ENCODE data around the gene CAMK2N2. TPM values are rescaled to one million over a fixed set of nuclear protein-coding genes. Genes with fewer than 3 reads are reported as not detected.

The CAMK2N2 gene
- polyA plus RNA-seq, 2 donors, result 0.06 to 0.12 TPM

DNA sequence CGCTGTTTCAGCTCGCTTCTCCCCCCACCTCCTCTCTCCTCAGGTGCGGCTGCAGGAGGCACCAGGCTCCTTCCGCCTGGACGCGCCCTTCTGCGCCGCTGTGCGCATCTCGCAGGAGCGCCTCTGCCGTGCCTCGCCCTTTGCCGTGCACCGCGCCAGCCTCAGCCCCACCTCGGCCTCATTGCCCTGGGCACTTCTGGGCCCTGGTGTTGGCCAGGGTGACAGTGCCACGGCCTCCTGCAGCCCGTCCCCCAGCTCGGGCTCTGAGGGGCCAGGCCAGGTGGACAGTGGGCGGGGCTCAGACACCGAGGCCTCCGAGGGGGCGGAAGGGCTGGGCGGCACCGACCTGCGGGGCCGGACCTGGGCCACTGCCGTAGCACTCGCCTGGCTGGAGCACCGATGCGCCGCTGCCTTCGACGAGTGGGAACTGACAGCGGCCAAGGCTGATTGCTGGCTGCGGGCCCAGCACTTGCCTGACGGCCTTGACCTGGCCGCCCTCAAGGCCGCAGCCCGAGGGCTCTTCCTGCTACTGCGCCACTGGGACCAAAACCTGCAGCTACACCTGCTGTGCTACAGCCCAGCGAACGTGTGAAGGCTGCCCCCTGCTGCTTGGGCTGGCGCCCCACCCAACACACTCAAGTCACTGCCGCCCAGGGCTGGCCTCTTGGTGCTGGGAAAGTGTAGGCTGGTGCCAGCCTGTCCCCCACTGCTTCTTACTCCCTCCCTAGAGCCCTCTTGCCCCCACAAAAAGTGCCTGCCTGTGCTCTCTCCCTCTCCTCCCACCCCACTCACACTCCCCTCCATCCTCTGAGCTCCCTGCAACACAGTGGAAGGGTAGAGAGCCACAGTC is 19.7 kb downstream of the CAMK2N2 start:
- peaks cover 9 to 29% of the 10 kb centered on the region in 2 donors for H3K36me3 ChIP-seq (ENCODE audit: control insufficient read depth in 2 of 2, insufficient read depth in 2 of 2, low read length in 1 of 2)

DNA sequence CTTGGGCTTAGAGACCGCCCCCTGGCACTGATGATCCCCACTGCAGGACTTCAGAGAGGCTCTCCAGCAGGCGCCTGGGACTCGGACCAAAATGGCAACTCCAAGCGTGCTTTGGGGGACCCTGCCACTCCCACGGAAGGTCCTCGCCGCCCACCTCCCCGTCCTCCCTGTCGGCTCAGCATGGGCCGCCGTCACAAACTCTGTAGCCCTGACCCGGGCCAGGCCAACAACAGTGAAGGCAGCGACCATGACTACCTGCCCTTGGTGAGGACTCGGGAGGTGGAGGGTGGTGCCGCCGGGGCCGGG is 20.3 kb downstream of the CAMK2N2 start:
- H3K9me3 ChIP-seq (ENCODE audit: control insufficient read depth in 2 of 2, insufficient read depth in 1 of 2, low read depth in 1 of 2, low read length in 1 of 2), result no peaks in the 10 kb centered on the region
- no peak overlapping the region for H3K4me3 ChIP-seq (ENCODE audit: low read depth in 1 of 2, low read length in 2 of 2)
- H3K27me3 ChIP-seq (ENCODE audit: control insufficient read depth in 1 of 2, insufficient read depth in 2 of 2, low read length in 2 of 2), result no peaks in the 10 kb centered on the region
- peaks cover 4 to 10% of the 10 kb centered on the region in 2 donors for H3K4me1 ChIP-seq (ENCODE audit: control insufficient read depth in 2 of 2, insufficient read depth in 2 of 2, low read length in 1 of 2)
- 28 to 32% methylated on average over 17 of the region's 17 CpGs for WGBS, 2 donors
- H3K27ac ChIP-seq (ENCODE audit: low read depth in 2 of 2, low read length in 1 of 2), result no peak overlapping the region
- peaks cover 9 to 29% of the 10 kb centered on the region in 2 donors for H3K36me3 ChIP-seq (ENCODE audit: control insufficient read depth in 2 of 2, insufficient read depth in 2 of 2, low read length in 1 of 2)

More for the DNA sequence above, 19.7 kb downstream of the CAMK2N2 start:
- peak overlapping the region in 1 of 2 donors; percentile 21 for H3K4me3 ChIP-seq (ENCODE audit: low read depth in 1 of 2, low read length in 2 of 2)
- H3K27me3 ChIP-seq (ENCODE audit: control insufficient read depth in 1 of 2, insufficient read depth in 2 of 2, low read length in 2 of 2), result no peaks in the 10 kb centered on the region
- peaks cover 4 to 10% of the 10 kb centered on the region in 2 donors for H3K4me1 ChIP-seq (ENCODE audit: control insufficient read depth in 2 of 2, insufficient read depth in 2 of 2, low read length in 1 of 2)
- H3K9me3 ChIP-seq (ENCODE audit: control insufficient read depth in 2 of 2, insufficient read depth in 1 of 2, low read depth in 1 of 2, low read length in 1 of 2), result no peaks in the 10 kb centered on the region
- H3K27ac ChIP-seq (ENCODE audit: low read depth in 2 of 2, low read length in 1 of 2), result peak overlapping the region; percentile 12 to 21
- WGBS, 2 donors, result 20 to 27% methylated on average over 45 to 46 of the region's 46 CpGs

DNA sequence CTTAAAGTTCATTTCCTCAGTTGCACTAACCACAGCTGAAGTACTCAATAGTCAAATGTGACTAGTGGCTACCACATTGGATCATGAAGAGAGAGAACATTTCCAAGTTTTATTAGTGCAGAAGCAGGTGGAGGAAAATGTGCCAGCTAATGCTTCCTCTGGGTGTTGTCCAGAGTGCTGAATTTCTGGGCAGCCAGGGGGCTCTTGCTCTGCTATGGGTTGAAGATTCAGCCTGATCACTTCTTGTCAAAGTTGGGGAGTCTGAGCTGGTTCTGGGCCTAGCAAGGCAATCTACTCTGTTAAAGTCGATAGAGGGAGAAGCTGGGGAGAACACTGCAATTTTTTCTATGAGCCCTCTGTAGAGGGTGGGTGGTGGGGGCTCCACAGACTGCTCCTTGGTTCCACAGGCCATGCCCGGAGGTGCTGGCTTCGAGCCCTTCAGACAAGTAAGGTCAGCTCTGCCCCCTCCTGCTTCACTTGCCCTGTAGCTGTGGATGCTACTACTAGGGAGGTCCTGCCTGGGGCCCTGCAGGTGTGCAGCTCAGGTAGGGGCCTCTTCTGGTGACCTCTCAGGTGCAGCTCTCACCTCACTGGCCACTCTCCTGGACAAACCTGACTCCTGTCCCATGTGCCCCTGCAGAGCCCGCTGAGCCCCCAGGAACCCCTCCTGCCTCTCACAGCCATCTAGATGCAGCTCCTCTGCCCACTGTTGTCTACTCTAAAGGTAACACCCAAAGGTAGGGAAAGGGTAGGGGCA is 20.8 kb downstream of the CAMK2N2 start:
- no peaks in the 10 kb centered on the region for H3K9me3 ChIP-seq (ENCODE audit: control insufficient read depth in 2 of 2, insufficient read depth in 1 of 2, low read depth in 1 of 2, low read length in 1 of 2)
- H3K4me3 ChIP-seq (ENCODE audit: low read depth in 1 of 2, low read length in 2 of 2), result no peak overlapping the region
- H3K27me3 ChIP-seq (ENCODE audit: control insufficient read depth in 1 of 2, insufficient read depth in 2 of 2, low read length in 2 of 2), result no peaks in the 10 kb centered on the region
- H3K27ac ChIP-seq (ENCODE audit: low read depth in 2 of 2, low read length in 1 of 2), result no peak overlapping the region
- 69 to 76% methylated on average over 4 of the region's 4 CpGs for WGBS, 2 donors
- H3K4me1 ChIP-seq (ENCODE audit: control insufficient read depth in 2 of 2, insufficient read depth in 2 of 2, low read length in 1 of 2), result peaks cover 4 to 10% of the 10 kb centered on the region in 2 donors
- H3K36me3 ChIP-seq (ENCODE audit: control insufficient read depth in 2 of 2, insufficient read depth in 2 of 2, low read length in 1 of 2), result peaks cover 9 to 28% of the 10 kb centered on the region in 2 donors

- no peaks in the 10 kb centered on the region for H3K9me3 ChIP-seq (ENCODE audit: control insufficient read depth in 2 of 2, insufficient read depth in 1 of 2, low read depth in 1 of 2, low read length in 1 of 2)
- H3K27me3 ChIP-seq (ENCODE audit: control insufficient read depth in 1 of 2, insufficient read depth in 2 of 2, low read length in 2 of 2), result no peaks in the 10 kb centered on the region
- peaks cover 4 to 10% of the 10 kb centered on the region in 2 donors for H3K4me1 ChIP-seq (ENCODE audit: control insufficient read depth in 2 of 2, insufficient read depth in 2 of 2, low read length in 1 of 2)
- no peak overlapping the region for H3K27ac ChIP-seq (ENCODE audit: low read depth in 2 of 2, low read length in 1 of 2)
- no peak overlapping the region for H3K4me3 ChIP-seq (ENCODE audit: low read depth in 1 of 2, low read length in 2 of 2)
- WGBS, 2 donors, result 82% methylated on average over 7 of the region's 7 CpGs
- peaks cover 5 to 19% of the 10 kb centered on the region in 2 donors for H3K36me3 ChIP-seq (ENCODE audit: control insufficient read depth in 2 of 2, insufficient read depth in 2 of 2, low read length in 1 of 2)
These were observed 21.6 kb downstream of the CAMK2N2 start for GRCh38 chr3:184239708-184240107.

DNA sequence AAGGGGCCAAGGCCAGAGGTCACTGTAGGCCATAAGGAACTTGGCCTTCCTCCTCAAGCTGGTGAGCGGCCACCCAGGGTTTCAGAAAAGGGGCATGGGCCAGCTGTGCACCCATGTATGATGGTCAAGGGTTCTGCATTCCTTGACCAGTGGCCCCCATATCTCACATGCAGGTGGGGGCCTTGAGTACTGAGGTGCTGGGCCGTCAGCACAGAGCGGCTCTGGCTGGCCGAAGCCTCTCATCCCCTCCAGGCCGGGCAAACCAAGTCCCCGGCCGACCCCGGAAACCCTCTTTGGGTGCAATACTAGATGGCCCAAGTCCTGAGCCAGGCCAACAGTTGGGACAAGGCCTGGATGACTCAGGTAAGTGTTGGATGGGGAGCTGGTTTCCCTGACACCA is 22.1 kb downstream of the CAMK2N2 start:
- no peak overlapping the region for H3K27ac ChIP-seq (ENCODE audit: low read depth in 2 of 2, low read length in 1 of 2)
- H3K4me1 ChIP-seq (ENCODE audit: control insufficient read depth in 2 of 2, insufficient read depth in 2 of 2, low read length in 1 of 2), result peaks cover 4 to 13% of the 10 kb centered on the region in 2 donors
- H3K9me3 ChIP-seq (ENCODE audit: control insufficient read depth in 2 of 2, insufficient read depth in 1 of 2, low read depth in 1 of 2, low read length in 1 of 2), result no peaks in the 10 kb centered on the region
- H3K36me3 ChIP-seq (ENCODE audit: control insufficient read depth in 2 of 2, insufficient read depth in 2 of 2, low read length in 1 of 2), result peaks cover 4 to 17% of the 10 kb centered on the region in 2 donors
- WGBS, 2 donors, result 92 to 98% methylated on average over 8 of the region's 8 CpGs
- H3K4me3 ChIP-seq (ENCODE audit: low read depth in 1 of 2, low read length in 2 of 2), result no peak overlapping the region
- no peaks in the 10 kb centered on the region for H3K27me3 ChIP-seq (ENCODE audit: control insufficient read depth in 1 of 2, insufficient read depth in 2 of 2, low read length in 2 of 2)

GRCh38 chr3:184238246-184238818 is 23.0 kb downstream of the CAMK2N2 start:
- 72 to 79% methylated on average over 13 of the region's 13 CpGs for WGBS, 2 donors
- no peak overlapping the region for H3K27ac ChIP-seq (ENCODE audit: low read depth in 2 of 2, low read length in 1 of 2)
- H3K4me1 ChIP-seq (ENCODE audit: control insufficient read depth in 2 of 2, insufficient read depth in 2 of 2, low read length in 1 of 2), result peaks cover 4 to 16% of the 10 kb centered on the region in 2 donors
- no peaks in the 10 kb centered on the region for H3K27me3 ChIP-seq (ENCODE audit: control insufficient read depth in 1 of 2, insufficient read depth in 2 of 2, low read length in 2 of 2)
- H3K9me3 ChIP-seq (ENCODE audit: control insufficient read depth in 2 of 2, insufficient read depth in 1 of 2, low read depth in 1 of 2, low read length in 1 of 2), result no peaks in the 10 kb centered on the region
- H3K4me3 ChIP-seq (ENCODE audit: low read depth in 1 of 2, low read length in 2 of 2), result no peak overlapping the region
- peaks cover 0 to 10% of the 10 kb centered on the region in 2 donors for H3K36me3 ChIP-seq (ENCODE audit: control insufficient read depth in 2 of 2, insufficient read depth in 2 of 2, low read length in 1 of 2)

GRCh38 chr3:184237807-184238206 is 23.5 kb downstream of the CAMK2N2 start:
- Histone ChIP-seq H3K27me3 (ENCODE audit: control insufficient read depth in 1 of 2, insufficient read depth in 2 of 2, low read length in 2 of 2) (no peaks in the 10 kb centered on the region), H3K4me3 (ENCODE audit: low read depth in 1 of 2, low read length in 2 of 2) (no peak overlapping the region), H3K9me3 (ENCODE audit: control insufficient read depth in 2 of 2, insufficient read depth in 1 of 2, low read depth in 1 of 2, low read length in 1 of 2) (no peaks in the 10 kb centered on the region), H3K36me3 (ENCODE audit: control insufficient read depth in 2 of 2, insufficient read depth in 2 of 2, low read length in 1 of 2) (peaks cover 0 to 7% of the 10 kb centered on the region in 2 donors), H3K4me1 (ENCODE audit: control insufficient read depth in 2 of 2, insufficient read depth in 2 of 2, low read length in 1 of 2) (peaks cover 4 to 16% of the 10 kb centered on the region in 2 donors), H3K27ac (ENCODE audit: low read depth in 2 of 2, low read length in 1 of 2) (no peak overlapping the region)
- WGBS, 2 donors, result 29 to 38% methylated on average over 1 of the region's 1 CpG

- no peaks in the 10 kb centered on the region for H3K9me3 ChIP-seq (ENCODE audit: control insufficient read depth in 2 of 2, insufficient read depth in 1 of 2, low read depth in 1 of 2, low read length in 1 of 2)
- peaks cover 4 to 16% of the 10 kb centered on the region in 2 donors for H3K4me1 ChIP-seq (ENCODE audit: control insufficient read depth in 2 of 2, insufficient read depth in 2 of 2, low read length in 1 of 2)
- H3K36me3 ChIP-seq (ENCODE audit: control insufficient read depth in 2 of 2, insufficient read depth in 2 of 2, low read length in 1 of 2), result peaks cover 0 to 1% of the 10 kb centered on the region in 2 donors
- WGBS, 2 donors, result 82 to 90% methylated on average over 7 of the region's 7 CpGs
- no peaks in the 10 kb centered on the region for H3K27me3 ChIP-seq (ENCODE audit: control insufficient read depth in 1 of 2, insufficient read depth in 2 of 2, low read length in 2 of 2)
- H3K4me3 ChIP-seq (ENCODE audit: low read depth in 1 of 2, low read length in 2 of 2), result no peak overlapping the region
- no peak overlapping the region for H3K27ac ChIP-seq (ENCODE audit: low read depth in 2 of 2, low read length in 1 of 2)
These were observed 24.1 kb downstream of the CAMK2N2 start for GRCh38 chr3:184237211-184237610.

- 75 to 91% methylated on average over 3 of the region's 3 CpGs for WGBS, 2 donors
- Histone ChIP-seq H3K36me3 (ENCODE audit: control insufficient read depth in 2 of 2, insufficient read depth in 2 of 2, low read length in 1 of 2) (no peaks in the 10 kb centered on the region), H3K27ac (ENCODE audit: low read depth in 2 of 2, low read length in 1 of 2) (no peak overlapping the region), H3K9me3 (ENCODE audit: control insufficient read depth in 2 of 2, insufficient read depth in 1 of 2, low read depth in 1 of 2, low read length in 1 of 2) (no peaks in the 10 kb centered on the region), H3K4me3 (ENCODE audit: low read depth in 1 of 2, low read length in 2 of 2) (no peak overlapping the region), H3K4me1 (ENCODE audit: control insufficient read depth in 2 of 2, insufficient read depth in 2 of 2, low read length in 1 of 2) (peaks cover 1 to 12% of the 10 kb centered on the region in 2 donors), H3K27me3 (ENCODE audit: control insufficient read depth in 1 of 2, insufficient read depth in 2 of 2, low read length in 2 of 2) (no peaks in the 10 kb centered on the region)
These were observed 24.7 kb downstream of the CAMK2N2 start for GRCh38 chr3:184236636-184237035.

Measured in esophagus (tissue), 2 donors.